Thoracic aorta (tissue), 2 donors: Measurements from ENCODE around the gene GRAMD2A. TPM values are rescaled to one million over a fixed set of nuclear protein-coding genes. Genes with fewer than 3 reads are reported as not detected.

Experiments used
- ATAC-seq: fragments of 150-250 bp; one replicate; pipeline ENCODE4 v1.8.0; 2017; ENCODE audit warnings: low read depth; ENCODE audit not compliant: insufficient number of reproducible peaks, low FRiP score
- DNase-seq: peaks from one replicate; pipeline ENCODE4 v3.0.0-alpha.2; 2020; ENCODE audit warnings: low spot score
- H3K27ac ChIP-seq, 2 donors: fragments of 200-600 bp; sonication (generic); 1 replicate in 1 of 2; 2 replicates in 1 of 2; pipeline ENCODE4 v1.5.1; 2016; ENCODE audit warnings: mild to moderate bottlenecking in 2 of 2, moderate library complexity in 2 of 2
- H3K27me3 ChIP-seq: fragments of 200-600 bp; sonication (generic); replicated peaks from 2 replicates; pipeline ENCODE4 v1.6.0; 2016; ENCODE audit warnings: mild to moderate bottlenecking; ENCODE audit not compliant: insufficient read depth
- H3K36me3 ChIP-seq: fragments of 200-600 bp; sonication (generic); one replicate; pipeline ENCODE4 v1.5.1; 2016
- H3K4me1 ChIP-seq, 2 donors: fragments of 200-600 bp; sonication (generic); 1 replicate in 1 of 2; 2 replicates in 1 of 2; pipeline versions ENCODE4 v1.5.1 to v1.6.0; 2016; ENCODE audit warnings: low read depth in 2 of 2, mild to moderate bottlenecking in 1 of 2; ENCODE audit not compliant: control insufficient read depth in 1 of 2
- H3K4me3 ChIP-seq: fragments of 200-600 bp; sonication (generic); 2 replicates; pipeline ENCODE4 v1.5.1; 2016; ENCODE audit warnings: mild to moderate bottlenecking
- H3K9me3 ChIP-seq: fragments of 200-600 bp; sonication (generic); 2 replicates; pipeline ENCODE4 v1.5.1; 2016
- CTCF ChIP-seq: fragments of 200-600 bp; sonication (generic); IDR thresholded peaks from one replicate; pipeline ENCODE4 v1.5.1; 2019; ENCODE audit warnings: antibody characterized with exemption
- total RNA-seq, 2 donors: library from RNA; depleted of rRNA; stranded (reverse); fragments of >200 nt; gene quantifications; one replicate each; pipeline versions ENCODE4 v1.1.0 to v1.2.3, GENCODE V29; 2016

Gene GRAMD2A
- total RNA-seq, 2 donors from 2014 or later, result 0.85 TPM; not detected in 1

- H3K27ac ChIP-seq, result no peak overlapping the region
- H3K4me3 ChIP-seq, result peak overlapping the region; percentile 73
Observed at GRCh38 chr15:72196409-72197040, 1.1 kb downstream of the GRAMD2A start.

GRCh38 chr15:72195101-72195511 is 2.5 kb downstream of the GRAMD2A start:
- no peak for DNase-seq
- no peak overlapping the region for H3K27ac ChIP-seq
- no peak for TF ChIP-seq CTCF
- no peaks in the 10 kb centered on the region for H3K9me3 ChIP-seq
- no peaks in the 10 kb centered on the region for H3K4me1 ChIP-seq
- ATAC-seq, result no peak
- H3K36me3 ChIP-seq, result peaks cover 12% of the 10 kb centered on the region
- H3K4me3 ChIP-seq, result no peak overlapping the region
- H3K27me3 ChIP-seq, result no peaks in the 10 kb centered on the region

More at GRCh38 chr15:72196409-72197040, 1.1 kb downstream of the GRAMD2A start:
- no peak for TF ChIP-seq CTCF
- Histone ChIP-seq H3K36me3 (peaks cover 26% of the 10 kb centered on the region), H3K4me1 (no peaks in the 10 kb centered on the region), H3K27me3 (no peaks in the 10 kb centered on the region), H3K9me3 (no peaks in the 10 kb centered on the region)
- no peak for DNase-seq
- ATAC-seq, result no peak

GRCh38 chr15:72193836-72194396 is 3.7 kb downstream of the GRAMD2A start:
- no peak overlapping the region for H3K4me3 ChIP-seq

GRCh38 chr15:72192416-72192815 is 5.2 kb downstream of the GRAMD2A start:
- H3K27me3 ChIP-seq, result no peaks in the 10 kb centered on the region
- H3K9me3 ChIP-seq, result no peaks in the 10 kb centered on the region
- H3K4me1 ChIP-seq, result no peaks in the 10 kb centered on the region
- ATAC-seq, result no peak
- H3K4me3 ChIP-seq, result no peak overlapping the region
- TF ChIP-seq CTCF, result no peak
- H3K36me3 ChIP-seq, result no peaks in the 10 kb centered on the region
- H3K27ac ChIP-seq, result no peak overlapping the region
- no peak for DNase-seq

More at GRCh38 chr15:72193836-72194396, 3.7 kb downstream of the GRAMD2A start:
- no peaks in the 10 kb centered on the region for H3K27me3 ChIP-seq
- no peaks in the 10 kb centered on the region for H3K4me1 ChIP-seq
- H3K36me3 ChIP-seq, result peaks cover 4% of the 10 kb centered on the region
- DNase-seq, result no peak
- no peak for ATAC-seq
- H3K9me3 ChIP-seq, result no peaks in the 10 kb centered on the region
- TF ChIP-seq CTCF, result no peak
- H3K27ac ChIP-seq, result no peak overlapping the region

GRCh38 chr15:72189250-72189902 is 8.2 kb downstream of the GRAMD2A start:
- Histone ChIP-seq H3K4me3 (no peak overlapping the region), H3K9me3 (no peaks in the 10 kb centered on the region), H3K36me3 (no peaks in the 10 kb centered on the region), H3K27ac (no peak overlapping the region), H3K4me1 (no peaks in the 10 kb centered on the region), H3K27me3 (no peaks in the 10 kb centered on the region)
- ATAC-seq (no peak), DNase-seq (no peak)
- TF ChIP-seq CTCF, result no peak
